HEK293T (cell line): Measurements from ENCODE around the gene RTEL1.

Experiments used
- ARNT ChIP-seq: fragments of 450-650 bp; IDR thresholded peaks from 2 replicates; pipeline ENCODE4 v1.6.1; 2017; ENCODE audit warnings: mild to moderate bottlenecking
- ELF4 ChIP-seq: fragments of 450-650 bp; IDR thresholded peaks from 2 replicates; pipeline ENCODE4 v1.6.1; 2017; ENCODE audit warnings: antibody characterized with exemption
- FOXA1 ChIP-seq: fragments of 450-650 bp; IDR thresholded peaks from 2 replicates; pipeline ENCODE4 v1.6.1; 2016; ENCODE audit warnings: mild to moderate bottlenecking
- L3MBTL2 ChIP-seq: fragments of 450-650 bp; conservative IDR thresholded peaks from 2 replicates; pipeline ENCODE4 v1.6.1; 2016; ENCODE audit warnings: mild to moderate bottlenecking
- NFRKB ChIP-seq: fragments of 450-650 bp; IDR thresholded peaks from 2 replicates; pipeline ENCODE4 v1.6.1; 2016; ENCODE audit warnings: mild to moderate bottlenecking, moderate library complexity
- SP1 ChIP-seq: fragments of 450-650 bp; IDR thresholded peaks from 2 replicates; pipeline ENCODE4 v1.6.1; 2017

- TF ChIP-seq ARNT (no peak), L3MBTL2 (no peak), ELF4 (no peak), SP1 (no peak), FOXA1 (no peak), NFRKB (no peak)
Measured at GRCh38 chr20:63703976-63704748, 46.0 kb downstream of the RTEL1 start.
